HK-2 (cell line): ENCODE results near the gene ITGA3.
"Not testable (repeated sequence)": the region's sequence is repeated elsewhere in the genome, so short reads cannot be mapped to it uniquely, and the experiment has no call there.

Experiments used
- DNase-seq: peaks from one replicate; pipeline ENCODE4 v3.0.0-alpha.2; 2018; ENCODE audit not compliant: unreplicated experiment

The ITGA3 gene

DNA sequence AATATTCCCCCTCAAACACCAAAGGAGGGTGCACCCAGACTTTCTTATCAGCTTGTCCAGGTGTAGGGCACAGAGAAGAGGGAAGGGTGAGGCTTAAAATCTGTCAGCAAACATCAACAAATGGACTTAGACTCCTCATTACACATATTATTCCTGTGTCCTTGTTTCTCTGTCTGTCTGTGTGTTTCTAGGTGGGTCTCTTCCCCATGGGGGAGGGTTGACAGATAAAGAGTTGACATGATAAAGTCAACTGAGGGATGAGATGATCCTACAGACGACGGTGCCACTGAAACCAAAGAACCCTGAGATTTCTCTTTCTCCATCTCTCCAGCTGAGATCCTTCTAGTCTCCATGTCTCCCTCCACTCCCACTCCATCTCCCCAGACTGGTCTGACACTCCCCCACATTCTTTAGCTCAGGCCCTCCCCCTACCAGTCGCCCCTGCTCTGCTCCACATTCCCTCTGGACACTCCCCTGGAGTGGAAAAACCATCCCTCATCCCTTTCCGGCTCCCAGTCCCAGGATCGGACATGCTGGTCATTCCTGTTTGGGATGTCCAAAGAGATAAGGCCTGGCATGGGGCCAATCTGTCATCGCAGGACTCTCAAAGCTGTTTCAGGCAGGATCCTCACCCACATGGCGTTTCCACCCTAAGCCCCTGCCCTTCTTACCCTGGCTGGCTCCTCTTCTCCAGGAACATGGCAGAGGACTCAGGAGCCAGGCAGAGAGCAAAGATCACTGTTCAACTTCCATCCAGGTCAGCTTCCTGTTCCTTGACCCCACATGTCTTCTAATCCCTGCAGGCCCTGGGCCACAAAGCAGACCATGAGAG is 2.9 kb upstream of the ITGA3 start:
- no peak for DNase-seq

DNA sequence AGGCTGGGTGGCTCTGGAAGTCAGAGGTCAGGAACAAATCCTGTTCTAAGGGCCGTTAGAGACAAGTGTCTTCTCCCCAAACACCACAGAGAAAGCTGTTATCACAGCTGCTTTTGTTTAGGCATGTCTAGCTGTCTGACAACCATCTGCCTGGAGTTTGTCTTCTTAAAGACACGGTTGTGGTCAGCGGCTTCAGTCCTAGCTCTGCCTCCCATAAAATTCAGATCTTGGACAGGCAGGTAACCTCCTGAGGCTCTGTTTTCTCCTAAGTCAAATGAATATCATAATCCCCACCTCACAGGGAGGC is 2.3 kb upstream of the ITGA3 start:
- DNase-seq, result no peak

DNA sequence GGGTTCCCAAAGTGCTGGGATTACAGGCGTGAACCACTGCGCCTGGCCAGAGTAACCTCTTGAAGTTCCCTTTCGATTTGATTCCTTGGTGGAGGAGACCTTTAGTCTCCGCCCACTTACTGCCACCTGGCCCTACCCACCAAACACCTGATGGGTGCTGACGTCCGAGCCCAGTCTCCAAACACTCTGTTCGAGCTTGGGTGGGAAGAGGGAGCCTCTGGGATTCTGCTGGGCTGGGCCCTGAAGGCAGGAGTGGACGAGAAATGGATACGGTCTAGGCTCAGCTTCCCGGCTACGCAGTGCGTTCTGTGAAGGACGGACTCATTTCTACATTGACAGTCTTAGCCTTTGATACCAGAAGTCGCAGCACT is 870 bp upstream of the ITGA3 start:
- DNase-seq, result peak; percentile 78

DNA sequence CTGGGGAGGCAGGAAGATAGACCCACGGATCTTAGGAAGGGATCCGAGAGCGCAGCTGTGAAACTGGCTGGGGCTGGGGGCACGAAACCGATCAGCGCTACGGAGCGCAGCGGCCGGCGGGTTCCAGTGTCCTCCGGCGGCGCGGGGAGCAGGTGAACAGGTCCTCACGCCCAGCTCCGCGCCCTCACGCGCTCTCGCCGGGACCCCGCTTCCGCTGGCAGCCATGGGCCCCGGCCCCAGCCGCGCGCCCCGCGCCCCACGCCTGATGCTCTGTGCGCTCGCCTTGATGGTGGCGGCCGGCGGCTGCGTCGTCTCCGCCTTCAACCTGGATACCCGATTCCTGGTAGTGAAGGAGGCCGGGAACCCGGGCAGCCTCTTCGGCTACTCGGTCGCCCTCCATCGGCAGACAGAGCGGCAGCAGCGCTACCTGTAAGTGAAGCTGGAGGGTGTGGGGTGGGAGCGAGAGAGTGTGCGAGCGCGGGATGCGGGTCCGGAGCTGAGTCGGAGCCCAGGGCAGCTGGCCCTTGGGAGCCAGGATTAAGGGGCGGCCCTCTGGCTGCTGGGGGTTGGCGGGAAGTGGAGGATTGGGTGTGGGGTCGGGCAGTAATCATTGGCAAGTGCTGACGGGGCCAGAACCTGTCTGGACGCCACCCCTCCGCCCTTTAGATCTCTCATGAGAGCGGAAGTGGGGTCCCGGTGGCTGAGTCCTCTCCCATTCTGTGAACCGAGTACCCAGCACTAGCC is 479 bp downstream of the ITGA3 start:
- DNase-seq, result peak; percentile 69

DNA sequence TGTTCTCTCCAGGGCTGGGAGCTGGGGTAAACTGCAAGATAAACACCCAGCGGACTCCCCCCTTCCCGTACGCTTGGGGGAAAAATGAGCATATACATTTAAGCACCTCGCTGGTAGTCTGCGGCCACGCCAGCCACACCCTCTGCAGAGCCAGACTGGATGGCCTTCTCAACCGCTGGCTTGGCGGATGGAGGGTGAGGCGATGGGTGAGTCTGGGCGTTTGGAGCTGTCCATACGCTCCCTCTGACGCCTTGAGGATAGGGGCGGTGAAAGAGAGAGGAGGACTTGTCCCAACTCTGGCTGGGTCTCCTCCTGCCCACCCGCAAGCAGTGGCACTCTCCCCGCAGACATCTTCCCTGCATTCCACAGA is 1.0 kb downstream of the ITGA3 start:
- no peak for DNase-seq

DNA sequence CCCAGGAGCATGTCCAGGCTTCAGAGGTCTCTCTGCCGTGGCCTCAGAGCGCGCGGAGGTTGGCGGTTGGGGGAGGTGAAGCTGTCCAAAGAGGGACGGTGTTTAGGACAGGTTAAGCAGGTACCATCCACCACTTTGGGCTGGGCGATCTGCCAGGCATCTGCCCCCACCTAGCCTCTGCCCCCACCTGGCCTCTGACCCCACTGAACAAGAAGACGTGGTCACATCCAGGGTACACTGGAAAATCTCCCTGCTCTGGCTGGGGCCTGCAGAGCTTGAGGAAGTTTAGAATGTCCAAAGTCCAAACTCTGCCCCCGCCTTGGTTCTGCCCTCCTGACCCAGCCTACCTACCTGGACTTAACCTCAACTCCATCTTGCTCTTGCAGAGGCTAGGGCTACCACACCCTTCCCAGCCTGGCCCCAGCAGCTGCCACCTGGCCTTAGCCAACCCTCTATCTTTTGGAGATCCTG is 1.6 kb downstream of the ITGA3 start:
- no peak for DNase-seq

DNA sequence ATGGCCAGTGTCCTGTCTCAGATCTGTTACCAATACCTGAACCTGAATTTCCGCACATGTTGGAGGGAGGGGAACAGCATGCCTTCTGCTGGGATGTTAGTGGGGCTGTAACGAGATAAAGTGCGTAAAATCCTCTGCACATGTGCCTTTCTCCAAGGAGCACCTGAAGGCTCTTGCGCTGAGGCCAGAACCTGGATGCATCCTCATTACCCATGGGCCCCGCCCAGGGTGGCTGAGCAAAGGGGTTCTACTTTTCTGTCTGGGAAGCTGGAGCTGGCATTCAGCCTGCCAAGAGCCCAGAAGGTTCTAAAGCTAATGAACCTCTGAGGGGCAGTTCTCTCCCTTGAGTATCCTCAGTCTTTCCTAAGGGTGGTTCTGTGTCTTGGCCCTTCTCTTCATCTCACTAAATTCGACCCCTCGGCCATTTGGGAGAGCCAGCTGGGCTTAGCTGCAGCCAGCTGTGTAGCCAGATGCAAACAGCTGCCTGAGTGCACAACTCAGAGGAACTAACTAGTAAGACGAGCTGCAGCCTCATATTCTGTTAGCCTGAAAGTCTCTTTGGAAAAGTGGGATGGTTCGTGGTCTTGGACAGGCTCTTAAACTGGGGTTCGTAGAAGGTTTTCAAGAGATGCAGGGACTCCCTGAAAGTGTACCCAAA is 2.5 kb downstream of the ITGA3 start:
- no peak for DNase-seq

DNA sequence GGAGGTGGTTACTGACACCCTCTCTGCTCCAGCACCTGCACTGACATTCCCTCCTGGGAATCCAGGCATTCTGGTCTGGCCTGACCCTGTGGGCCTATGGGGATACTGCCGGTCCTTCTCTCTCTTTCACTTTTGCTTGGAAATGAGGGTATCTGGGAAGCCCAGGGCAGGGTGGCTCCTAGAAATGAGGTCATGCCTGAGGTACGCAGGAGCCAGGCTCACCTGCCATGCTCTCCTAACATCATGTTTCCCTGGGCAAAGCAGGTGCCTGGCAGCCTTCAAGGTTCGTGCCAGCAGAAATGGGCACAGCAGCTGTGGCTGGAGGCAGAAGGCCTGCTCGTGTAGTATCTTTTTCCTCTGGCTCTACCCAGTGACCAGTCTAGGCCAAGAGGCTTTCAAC is 3.3 kb downstream of the ITGA3 start:
- DNase-seq, result no peak

DNA sequence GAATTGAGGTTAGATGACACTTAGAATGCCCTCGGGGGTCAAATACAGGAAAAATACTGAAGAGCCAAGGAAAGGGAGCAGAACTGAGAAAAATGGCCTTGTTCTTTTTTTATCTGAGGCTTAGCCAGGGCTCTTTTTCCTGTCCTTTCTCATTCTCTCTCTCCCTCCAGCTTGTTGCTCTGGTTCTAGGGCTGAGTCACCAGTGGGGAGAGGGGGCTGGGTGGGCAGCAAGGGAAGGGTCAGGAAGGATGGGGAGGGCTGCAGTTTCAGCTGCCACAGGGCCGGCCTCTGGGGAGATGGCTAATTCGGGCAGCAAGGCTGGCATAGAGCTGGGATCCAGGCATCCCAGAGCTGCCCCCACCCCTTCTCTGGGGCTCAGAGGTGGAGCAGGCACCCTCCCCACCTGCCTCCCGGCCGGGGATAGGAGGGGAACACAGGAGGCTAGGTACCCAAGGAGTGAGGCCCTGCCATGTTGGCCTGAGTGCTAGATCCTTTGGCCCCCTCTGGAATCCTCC is 3.9 kb downstream of the ITGA3 start:
- no peak for DNase-seq

DNA sequence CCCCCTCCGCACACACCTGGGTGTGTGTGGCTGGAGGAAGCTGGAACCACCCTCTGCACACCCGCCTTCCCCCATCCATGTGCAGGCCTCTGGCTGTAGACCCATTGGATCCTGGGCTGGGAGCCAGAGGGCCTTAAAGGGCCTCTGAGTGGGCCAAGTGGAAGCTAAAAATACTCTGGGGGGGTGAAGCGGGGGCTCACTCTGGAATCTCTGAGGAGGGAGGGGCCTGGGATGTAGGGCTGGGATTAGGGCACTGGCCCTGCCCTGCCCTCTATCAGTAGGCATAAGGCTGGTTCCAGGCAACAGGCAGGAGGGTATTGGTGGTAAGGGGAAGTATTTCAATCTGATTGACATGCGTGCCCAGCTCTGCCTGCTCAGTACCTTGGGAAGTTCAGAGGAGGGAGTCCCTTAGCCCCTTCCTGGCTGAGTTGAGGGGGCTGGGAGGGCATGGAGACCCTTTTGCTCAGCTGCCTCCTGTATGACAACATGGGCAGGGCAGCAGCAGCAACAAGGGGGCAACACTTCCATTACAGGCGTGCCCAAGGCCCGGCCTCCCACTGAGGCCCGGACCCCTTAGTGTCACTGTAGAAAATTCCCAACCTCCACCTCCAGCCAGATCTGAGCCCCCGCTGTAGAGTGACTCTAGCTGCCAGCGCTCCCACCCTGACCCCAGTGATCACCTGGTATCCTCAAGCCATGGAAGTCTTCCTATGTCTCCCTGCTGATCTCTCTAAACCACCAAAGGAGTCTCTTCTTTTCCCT is 5.2 kb downstream of the ITGA3 start:
- DNase-seq, result peak; percentile 64

DNA sequence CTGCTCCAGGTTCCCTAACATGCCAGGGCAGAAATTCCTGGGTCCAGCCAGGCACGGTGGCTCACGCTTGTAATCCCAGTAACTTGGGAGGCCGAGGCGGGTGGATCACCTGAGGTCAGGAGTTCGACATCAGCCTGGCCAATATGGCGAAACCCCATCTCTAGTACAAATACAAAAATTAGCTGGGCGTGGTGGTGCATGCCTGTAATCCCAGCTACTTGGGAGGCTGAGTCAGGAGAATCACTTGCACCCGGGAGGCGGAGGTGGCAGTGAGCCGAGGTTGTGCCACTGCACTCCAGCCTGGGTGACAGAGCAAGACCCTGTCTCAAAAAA is 5.8 kb downstream of the ITGA3 start:
- DNase-seq, result not testable (repeated sequence)

DNA sequence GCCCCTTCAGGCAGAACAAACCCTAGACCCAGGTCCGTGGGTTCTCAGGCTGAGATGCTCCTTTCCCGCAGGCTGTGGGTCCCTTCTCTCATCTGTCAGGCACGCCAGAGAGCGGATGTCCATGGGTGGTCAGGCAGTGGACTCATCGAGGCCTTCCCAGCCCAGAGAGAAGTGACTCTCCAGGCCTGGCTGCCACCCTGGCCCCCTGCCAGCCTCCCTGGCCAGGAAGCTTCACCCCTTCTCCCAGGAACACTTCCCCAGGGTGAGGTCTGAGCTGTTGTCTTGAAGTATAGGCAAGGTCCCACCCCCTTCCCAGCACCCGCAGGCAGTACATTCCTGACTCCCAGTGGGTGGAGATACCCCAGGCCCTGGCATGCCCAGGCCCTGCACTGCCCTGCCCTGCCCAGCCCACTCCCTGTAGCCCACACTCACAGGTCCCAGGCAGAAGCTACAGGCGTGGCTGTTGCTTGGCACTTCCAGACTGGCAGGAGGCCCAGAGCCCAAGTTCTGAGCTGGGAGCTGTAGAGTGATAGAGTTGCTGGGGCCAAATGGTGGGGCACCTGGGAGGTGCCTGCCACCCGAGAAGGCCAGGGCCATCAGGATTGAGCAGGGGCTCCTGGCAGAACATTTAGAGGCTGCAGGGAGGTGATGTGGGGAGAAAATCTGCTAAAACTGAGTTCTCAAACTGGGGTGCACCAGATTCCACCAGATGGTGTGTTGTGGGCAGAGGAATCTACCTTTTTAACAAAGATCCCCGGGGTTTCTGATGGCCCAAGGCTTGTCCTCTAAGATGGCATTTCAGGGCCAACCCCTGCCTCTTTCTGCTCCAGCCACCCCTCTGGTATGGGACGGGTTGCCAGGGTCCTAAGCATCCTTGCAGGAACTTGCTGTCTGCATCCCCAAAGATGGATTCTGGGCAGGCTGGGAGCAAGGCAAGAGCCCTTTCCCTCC is 6.7 kb downstream of the ITGA3 start:
- DNase-seq, result peak; percentile 97

DNA sequence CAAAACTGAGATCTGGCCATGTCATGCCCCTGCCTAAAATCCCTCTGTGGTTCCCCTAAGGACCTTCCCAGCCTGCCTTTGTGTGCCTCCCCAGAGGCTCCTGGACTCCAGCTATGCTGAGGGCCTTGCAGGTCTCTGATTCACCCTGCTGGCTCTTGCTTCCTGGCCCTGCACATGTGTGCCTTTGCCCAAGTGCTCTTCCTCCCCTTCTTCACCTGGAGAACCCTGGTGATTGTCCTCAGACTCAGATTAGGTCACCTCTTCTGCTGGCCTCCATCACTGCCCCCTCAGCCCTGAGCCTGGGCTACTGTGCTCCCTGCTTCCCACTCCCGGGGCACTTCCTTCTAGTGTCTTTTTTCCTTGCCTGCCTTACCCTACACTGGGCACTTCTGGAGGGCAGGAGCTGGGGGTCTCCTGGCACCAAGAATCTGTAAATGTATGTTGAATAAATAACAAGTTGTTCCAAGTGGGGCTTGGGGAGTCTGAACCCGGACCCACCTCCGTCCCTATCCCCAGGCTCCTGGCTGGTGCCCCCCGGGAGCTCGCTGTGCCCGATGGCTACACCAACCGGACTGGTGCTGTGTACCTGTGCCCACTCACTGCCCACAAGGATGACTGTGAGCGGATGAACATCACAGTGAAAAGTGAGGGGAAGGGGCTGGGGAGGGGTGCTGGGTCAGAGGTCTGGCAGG is 7.8 kb downstream of the ITGA3 start:
- DNase-seq, result no peak

DNA sequence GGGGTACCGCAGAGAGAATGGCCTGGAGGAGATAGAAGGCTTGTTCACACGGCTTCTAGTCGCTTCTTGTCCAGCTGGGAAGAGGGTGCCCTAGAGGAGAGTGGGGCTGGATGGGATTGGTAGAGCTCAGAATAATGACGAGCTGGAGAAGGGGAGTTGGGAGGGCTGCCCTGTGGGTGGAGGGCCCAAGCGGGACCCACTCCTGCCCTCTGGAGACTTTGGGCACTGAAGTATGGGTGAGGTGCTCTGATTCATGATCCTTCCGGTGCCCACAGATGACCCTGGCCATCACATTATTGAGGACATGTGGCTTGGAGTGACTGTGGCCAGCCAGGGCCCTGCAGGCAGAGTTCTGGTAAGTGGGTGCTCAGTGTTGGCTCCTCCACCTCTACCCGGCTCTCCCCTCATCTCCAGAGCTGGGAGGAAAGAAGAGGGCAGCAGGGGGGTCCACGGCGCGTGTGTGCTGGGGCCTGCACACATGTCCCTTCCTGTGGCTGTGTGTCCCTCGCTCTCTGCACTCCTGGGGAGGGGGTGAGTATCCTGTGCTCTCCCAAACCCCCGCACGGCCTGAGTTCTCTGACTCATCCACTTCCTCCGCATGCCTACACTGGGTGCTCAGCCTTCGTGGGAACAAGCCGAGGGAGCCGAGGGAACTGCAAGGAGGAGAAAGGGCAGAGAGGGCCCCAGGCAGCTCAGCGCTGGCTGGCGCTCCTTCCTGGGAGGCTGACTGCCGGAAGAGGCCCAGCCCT is 8.5 kb downstream of the ITGA3 start:
- DNase-seq, result peak; percentile 95

DNA sequence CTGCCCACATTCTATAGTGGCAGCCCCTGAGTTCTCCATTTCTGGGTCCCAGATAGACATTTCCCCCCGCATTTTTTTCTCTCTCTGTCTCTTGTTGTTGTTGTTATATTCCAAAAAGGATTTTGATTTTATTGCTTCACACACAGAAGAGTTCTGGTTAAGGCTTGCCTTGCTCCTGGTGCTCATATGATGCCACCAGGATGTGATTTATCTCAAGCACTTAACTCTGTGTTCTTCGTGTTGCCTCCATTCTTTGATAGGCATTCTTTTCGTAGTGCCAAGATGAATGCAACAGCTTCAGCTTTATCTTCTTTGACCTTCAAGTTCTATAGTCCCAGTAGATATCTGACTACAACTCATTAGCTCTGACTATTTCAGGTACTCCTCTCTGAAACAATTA is 9.1 kb downstream of the ITGA3 start:
- no peak for DNase-seq

DNA sequence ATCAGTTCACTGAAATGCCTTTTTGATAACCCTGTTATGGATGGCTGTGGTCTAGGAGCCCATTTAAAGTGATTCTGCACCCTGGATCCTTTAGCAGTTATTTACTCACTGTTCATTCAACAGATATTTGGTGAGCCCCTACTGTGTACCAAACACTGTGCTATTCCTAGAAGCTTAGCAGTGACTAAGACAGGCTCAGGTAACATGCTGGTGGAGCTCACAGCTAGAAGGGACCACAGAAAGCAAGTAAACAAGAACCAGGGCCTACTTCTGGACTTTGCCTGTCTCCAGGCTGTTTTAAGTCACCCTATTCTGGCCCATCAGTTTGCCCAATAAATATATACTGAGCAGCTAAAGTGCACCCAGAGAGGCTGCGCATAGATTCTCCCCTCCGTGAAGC is 11.1 kb downstream of the ITGA3 start:
- DNase-seq, result no peak

DNA sequence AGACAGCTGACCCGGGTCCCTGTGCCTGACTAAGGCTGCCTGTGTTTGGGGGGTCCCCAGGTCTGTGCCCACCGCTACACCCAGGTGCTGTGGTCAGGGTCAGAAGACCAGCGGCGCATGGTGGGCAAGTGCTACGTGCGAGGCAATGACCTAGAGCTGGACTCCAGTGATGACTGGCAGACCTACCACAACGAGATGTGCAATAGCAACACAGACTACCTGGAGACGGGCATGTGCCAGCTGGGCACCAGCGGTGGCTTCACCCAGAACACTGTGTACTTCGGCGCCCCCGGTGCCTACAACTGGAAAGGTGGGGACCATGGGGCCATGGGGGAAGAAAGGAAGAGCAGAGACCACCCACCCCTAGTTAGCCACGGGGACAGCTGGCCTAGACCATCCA is 12.1 kb downstream of the ITGA3 start:
- DNase-seq, result no peak

DNA sequence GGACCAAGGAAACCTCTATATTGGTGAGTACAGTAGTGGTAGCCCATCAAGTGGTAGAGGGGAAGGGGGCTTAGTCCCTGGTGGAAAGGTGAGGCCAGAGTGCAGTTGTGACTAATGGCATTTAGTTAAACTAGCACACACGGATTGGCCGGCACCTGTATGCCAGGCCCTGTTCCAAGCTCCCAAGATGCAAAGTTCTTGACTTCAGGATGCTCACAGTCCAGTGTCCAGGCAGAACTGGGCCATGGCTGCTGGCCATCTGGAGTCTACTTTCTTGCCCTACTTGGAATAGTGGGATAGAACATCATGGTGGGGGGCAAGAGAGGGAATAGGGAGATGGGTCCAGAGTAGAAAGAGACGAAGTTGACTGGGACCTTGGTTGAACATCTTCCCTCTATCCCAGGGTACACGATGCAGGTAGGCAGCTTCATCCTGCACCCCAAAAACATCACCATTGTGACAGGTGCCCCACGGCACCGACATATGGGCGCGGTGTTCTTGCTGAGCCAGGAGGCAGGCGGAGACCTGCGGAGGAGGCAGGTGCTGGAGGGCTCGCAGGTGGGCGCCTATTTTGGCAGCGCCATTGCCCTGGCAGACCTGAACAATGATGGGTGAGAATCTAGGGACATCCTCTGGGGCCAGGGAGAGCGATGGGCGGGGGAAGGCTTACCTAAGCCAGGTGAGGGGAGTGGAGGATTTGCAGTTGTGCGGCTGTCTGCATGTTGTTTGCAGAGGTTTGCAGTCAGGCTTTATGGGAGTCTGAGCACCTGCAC is 15.2 kb downstream of the ITGA3 start:
- no peak for DNase-seq

DNA sequence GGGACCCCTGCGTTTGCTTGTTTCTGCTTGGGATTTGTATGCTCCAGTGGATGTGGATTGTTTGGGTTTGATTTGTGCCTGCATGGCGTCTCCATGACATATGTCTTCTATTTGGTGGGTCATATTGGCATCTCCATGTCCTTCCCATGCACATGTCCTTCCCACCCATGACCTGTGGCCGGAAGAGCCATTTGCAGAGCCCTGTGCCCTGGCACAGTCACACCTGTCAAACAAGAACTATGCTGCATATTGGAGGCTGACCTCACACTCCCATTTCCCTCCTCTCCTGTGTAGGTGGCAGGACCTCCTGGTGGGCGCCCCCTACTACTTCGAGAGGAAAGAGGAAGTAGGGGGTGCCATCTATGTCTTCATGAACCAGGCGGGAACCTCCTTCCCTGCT is 15.8 kb downstream of the ITGA3 start:
- DNase-seq, result no peak
